Fibroblast of pulmonary artery (primary cell): Measurements from ENCODE around the gene RIPOR2.

ENCODE experiments used
- DNase-seq: peaks from one replicate; pipeline ENCODE4 v3.0.0-alpha.2; 2010; ENCODE audit warnings: low read depth
- H3K4me3 ChIP-seq: replicated peaks from 2 replicates; pipeline ENCODE4 v1.5.1; 2011; ENCODE audit warnings: low read depth, mild to moderate bottlenecking, control low read depth, low read length, moderate library complexity
- CTCF ChIP-seq: IDR thresholded peaks from 2 replicates; pipeline ENCODE4 v1.5.1; 2011; ENCODE audit warnings: mild to moderate bottlenecking, control low read depth, low read length, inconsistent platforms; ENCODE audit errors: missing control alignments

The RIPOR2 gene

GRCh38 chr6:24798740-24799540 is 136.8 kb downstream of the RIPOR2 start, which contains the start of gene ARMH2:
ARMH2 (minus strand) TSS chr6:24798917; CDS start chr6:24798857, 60 bp downstream.
- no peak for DNase-seq
- no peak for TF ChIP-seq CTCF
- H3K4me3 ChIP-seq = no peak within 1 kb of the TSS

- no peak overlapping the region for H3K4me3 ChIP-seq
- DNase-seq = peak; percentile 13
- no peak for TF ChIP-seq CTCF
Measured at GRCh38 chr6:24797596-24798216, 138.1 kb downstream of the RIPOR2 start.

- DNase-seq = no peak
- no peak overlapping the region for H3K4me3 ChIP-seq
- TF ChIP-seq CTCF = no peak
Measured at GRCh38 chr6:24796616-24797290, 139.0 kb downstream of the RIPOR2 start.

- H3K4me3 ChIP-seq = no peak overlapping the region
- no peak for DNase-seq
- no peak for TF ChIP-seq CTCF
Measured at GRCh38 chr6:24795106-24795505, 140.7 kb downstream of the RIPOR2 start.

GRCh38 chr6:24788031-24788665 is 147.6 kb downstream of the RIPOR2 start:
- DNase-seq = no peak
- no peak for TF ChIP-seq CTCF
- no peak overlapping the region for H3K4me3 ChIP-seq

- H3K4me3 ChIP-seq = no peak overlapping the region
- no peak for DNase-seq
- TF ChIP-seq CTCF = no peak
Measured at GRCh38 chr6:24780206-24780605, 155.6 kb downstream of the RIPOR2 start.
